GM19468 (cell line): ENCODE measurements around the gene HSD17B4.
A peak's percentile ranks its signal among the peaks of the same experiment; 100 is the strongest.
"Not testable (repeated sequence)": the region's sequence is repeated elsewhere in the genome, so short reads cannot be mapped to it uniquely, and the experiment has no call there.

Experiments used
- ATAC-seq: cut with Tn5 transposase; IDR thresholded peaks from one replicate; pipeline ENCODE4 v1.9.1; 2021; ENCODE audit warnings: mild to moderate bottlenecking, moderate library complexity, moderate number of reproducible peaks; ENCODE audit not compliant: unreplicated experiment; ENCODE audit errors: extremely low read depth

HSD17B4 gene

GRCh38 chr5:119432674-119433237 is 19.5 kb upstream of the HSD17B4 start:
- not testable (repeated sequence) for ATAC-seq

- ATAC-seq, result peak; percentile 57
Measured at GRCh38 chr5:119435436-119436132, 16.7 kb upstream of the HSD17B4 start.

GRCh38 chr5:119437785-119438586 is 14.3 kb upstream of the HSD17B4 start:
- ATAC-seq, result not testable (repeated sequence)

GRCh38 chr5:119438587-119438917 is 13.7 kb upstream of the HSD17B4 start:
- not testable (repeated sequence) for ATAC-seq

GRCh38 chr5:119439140-119439631 is 13.1 kb upstream of the HSD17B4 start:
- ATAC-seq, result no peak

- ATAC-seq, result not testable (repeated sequence)
Measured at GRCh38 chr5:119439632-119440031, 12.7 kb upstream of the HSD17B4 start.

GRCh38 chr5:119444643-119445042 is 7.7 kb upstream of the HSD17B4 start:
- not testable (repeated sequence) for ATAC-seq

- no peak for ATAC-seq
Measured at GRCh38 chr5:119445544-119445943, 6.8 kb upstream of the HSD17B4 start.

GRCh38 chr5:119449882-119450281 is 2.4 kb upstream of the HSD17B4 start:
- ATAC-seq, result no peak

- ATAC-seq, result not testable (repeated sequence)
Measured at GRCh38 chr5:119450627-119451026, 1.7 kb upstream of the HSD17B4 start.

GRCh38 chr5:119451561-119451960 is 736 bp upstream of the HSD17B4 start:
- no peak for ATAC-seq

GRCh38 chr5:119452060-119452372 is 281 bp upstream of the HSD17B4 start:
- no peak for ATAC-seq

GRCh38 chr5:119453040-119453373 is 710 bp downstream of the HSD17B4 start:
- no peak for ATAC-seq

- ATAC-seq, result no peak
Measured at GRCh38 chr5:119454171-119454570, 1.9 kb downstream of the HSD17B4 start.

GRCh38 chr5:119458911-119459632 is 6.8 kb downstream of the HSD17B4 start:
- ATAC-seq, result no peak

- no peak for ATAC-seq
Measured at GRCh38 chr5:119465640-119466039, 13.3 kb downstream of the HSD17B4 start.

- no peak for ATAC-seq
Measured at GRCh38 chr5:119468286-119468685, 16.0 kb downstream of the HSD17B4 start.

GRCh38 chr5:119470105-119470763 is 17.9 kb downstream of the HSD17B4 start:
- ATAC-seq, result no peak

GRCh38 chr5:119470851-119471451 is 18.7 kb downstream of the HSD17B4 start:
- ATAC-seq, result no peak

- no peak for ATAC-seq
Measured at GRCh38 chr5:119473241-119473640, 20.9 kb downstream of the HSD17B4 start.
